HFFc6 (cell line): Measurements from ENCODE around the gene CENPU. TPM values are rescaled to one million over a fixed set of nuclear protein-coding genes. Genes with fewer than 3 reads are reported as not detected.

Experiments
- DNase-seq: peaks from one replicate; pipeline ENCODE4 v3.0.0-alpha.2; 2018
- H3K27ac Mint-ChIP-seq: 2 replicates; pipeline ENCODE4 v1.8.0; 2020; ENCODE audit warnings: mild to moderate bottlenecking, mixed read lengths
- H3K27me3 Mint-ChIP-seq: 2 replicates; pipeline ENCODE4 v1.8.0; 2021; ENCODE audit warnings: mild to moderate bottlenecking, moderate library complexity, mixed read lengths; ENCODE audit not compliant: insufficient read depth
- H3K36me3 Mint-ChIP-seq: 2 replicates; pipeline ENCODE4 v1.8.0; 2021; ENCODE audit warnings: low read depth, mixed read lengths
- H3K4me1 Mint-ChIP-seq: 2 replicates; pipeline ENCODE4 v1.8.0; 2020; ENCODE audit warnings: low read depth, mixed read lengths
- H3K4me3 Mint-ChIP-seq: 2 replicates; pipeline ENCODE4 v1.8.0; 2020; ENCODE audit warnings: mild to moderate bottlenecking, moderate library complexity, mixed read lengths
- H3K9me3 Mint-ChIP-seq: 2 replicates; pipeline ENCODE4 v1.8.0; 2020; ENCODE audit warnings: mild to moderate bottlenecking, mixed read lengths
- total RNA-seq, 6 experiments: library from RNA; stranded (reverse); fragmentation: NEBNext Ultra II Directional; extraction: Animal tissue kit (Norgen Biotek cat#: 25700); gene quantifications; 2 replicates in 1 of 6; 3 replicates in 5 of 6; pipeline ENCODE4 v1.2.3, GENCODE V29; 2021
- TF ChIP-seq, protein P1 (sequence below): fragments of 200-600 bp; sonication (generic); IDR thresholded peaks from 2 replicates; pipeline ENCODE4 v1.5.0; 2021; ENCODE audit warnings: antibody characterized with exemption, mild to moderate bottlenecking

CENPU gene
- total RNA-seq, 6 experiments from 2014 or later: 8.8 to 19.1 (median 17.0) TPM

DNA sequence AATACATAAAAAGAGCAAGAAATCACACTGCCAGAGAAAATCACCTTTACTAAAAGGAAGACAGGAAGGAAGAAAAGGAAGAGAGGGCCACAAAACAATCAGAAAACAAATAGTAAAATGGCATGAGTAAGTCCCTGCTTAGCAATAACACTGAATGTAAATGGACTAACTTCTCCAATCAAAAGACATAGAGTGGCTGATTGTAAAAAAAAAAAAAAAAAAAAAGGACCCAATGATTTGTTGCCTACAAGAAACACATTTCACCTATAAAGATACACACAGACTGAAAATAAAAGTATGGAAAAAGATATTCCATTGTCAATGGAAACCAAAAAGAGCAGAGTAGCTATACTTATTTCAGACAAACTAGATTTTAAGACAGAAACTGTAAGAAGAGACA is 12.6 kb downstream of the CENPU start:
- no peaks in the 10 kb centered on the region for H3K4me1 Mint-ChIP-seq
- H3K27me3 Mint-ChIP-seq: no peaks in the 10 kb centered on the region; the same call in 1 of the 2 replicates
- H3K27ac Mint-ChIP-seq: no peak overlapping the region
- H3K36me3 Mint-ChIP-seq: peaks cover 48% of the 10 kb centered on the region
- DNase-seq: no peak
- no peak overlapping the region for H3K4me3 Mint-ChIP-seq
- H3K9me3 Mint-ChIP-seq: peaks cover 5% of the 10 kb centered on the region; the same call in 1 of the 2 replicates
- TF ChIP-seq, protein P1, sequence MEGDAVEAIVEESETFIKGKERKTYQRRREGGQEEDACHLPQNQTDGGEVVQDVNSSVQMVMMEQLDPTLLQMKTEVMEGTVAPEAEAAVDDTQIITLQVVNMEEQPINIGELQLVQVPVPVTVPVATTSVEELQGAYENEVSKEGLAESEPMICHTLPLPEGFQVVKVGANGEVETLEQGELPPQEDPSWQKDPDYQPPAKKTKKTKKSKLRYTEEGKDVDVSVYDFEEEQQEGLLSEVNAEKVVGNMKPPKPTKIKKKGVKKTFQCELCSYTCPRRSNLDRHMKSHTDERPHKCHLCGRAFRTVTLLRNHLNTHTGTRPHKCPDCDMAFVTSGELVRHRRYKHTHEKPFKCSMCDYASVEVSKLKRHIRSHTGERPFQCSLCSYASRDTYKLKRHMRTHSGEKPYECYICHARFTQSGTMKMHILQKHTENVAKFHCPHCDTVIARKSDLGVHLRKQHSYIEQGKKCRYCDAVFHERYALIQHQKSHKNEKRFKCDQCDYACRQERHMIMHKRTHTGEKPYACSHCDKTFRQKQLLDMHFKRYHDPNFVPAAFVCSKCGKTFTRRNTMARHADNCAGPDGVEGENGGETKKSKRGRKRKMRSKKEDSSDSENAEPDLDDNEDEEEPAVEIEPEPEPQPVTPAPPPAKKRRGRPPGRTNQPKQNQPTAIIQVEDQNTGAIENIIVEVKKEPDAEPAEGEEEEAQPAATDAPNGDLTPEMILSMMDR: no peak

DNA sequence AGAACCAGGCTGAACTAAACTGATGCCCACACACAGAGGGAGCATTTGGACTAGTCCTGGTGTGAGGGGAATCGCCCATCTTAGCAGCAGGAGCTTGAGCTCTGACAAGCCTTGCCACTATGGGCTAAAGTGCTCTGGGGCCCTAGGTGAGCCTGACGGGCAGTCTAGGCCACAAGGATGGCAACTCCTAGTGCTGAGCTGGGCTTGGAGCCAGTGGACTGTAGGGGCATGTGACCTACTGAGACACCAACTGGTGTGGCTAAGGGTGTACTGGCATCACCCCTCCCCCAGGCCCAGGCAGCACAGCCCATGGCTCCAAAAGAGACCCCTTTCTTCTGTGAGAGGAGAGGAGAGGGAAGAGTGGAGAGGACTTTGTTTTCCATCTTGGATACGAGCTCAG is 14.5 kb downstream of the CENPU start:
- peaks cover 4% of the 10 kb centered on the region; the same call in 1 of the 2 replicates for H3K4me1 Mint-ChIP-seq
- H3K27ac Mint-ChIP-seq: no peak overlapping the region
- peaks cover 50% of the 10 kb centered on the region for H3K36me3 Mint-ChIP-seq
- no peaks in the 10 kb centered on the region; the same call in 1 of the 2 replicates for H3K27me3 Mint-ChIP-seq
- TF ChIP-seq, protein P1: no peak
- H3K9me3 Mint-ChIP-seq: peaks cover 5% of the 10 kb centered on the region; the same call in 1 of the 2 replicates
- DNase-seq: no peak
- H3K4me3 Mint-ChIP-seq: no peak overlapping the region

DNA sequence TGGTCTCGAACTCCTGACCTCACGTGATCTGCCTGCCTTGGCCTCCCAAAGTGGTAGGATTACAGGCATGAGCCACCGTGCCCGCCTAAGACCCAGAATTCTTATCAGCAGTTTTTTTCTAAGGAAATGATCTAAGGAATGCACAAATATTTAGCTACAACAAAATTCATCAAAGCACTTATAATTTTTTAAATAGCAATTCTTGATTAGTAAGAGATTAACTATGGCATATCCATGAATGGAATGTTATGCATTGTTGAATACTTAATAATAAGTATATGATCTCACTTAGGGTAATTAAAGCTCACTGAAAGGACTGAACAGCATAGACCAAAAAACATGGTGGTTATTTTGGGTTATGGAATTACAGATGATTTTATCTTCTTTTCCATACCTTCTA is 18.4 kb downstream of the CENPU start:
- Mint-ChIP-seq H3K36me3 (peaks cover 27% of the 10 kb centered on the region), H3K4me1 (peaks cover 4% of the 10 kb centered on the region; the same call in 1 of the 2 replicates), H3K27ac (no peak overlapping the region), H3K27me3 (no peaks in the 10 kb centered on the region; the same call in 1 of the 2 replicates), H3K9me3 (no peaks in the 10 kb centered on the region), H3K4me3 (no peak overlapping the region)
- no peak for DNase-seq
- TF ChIP-seq, protein P1: no peak

DNA sequence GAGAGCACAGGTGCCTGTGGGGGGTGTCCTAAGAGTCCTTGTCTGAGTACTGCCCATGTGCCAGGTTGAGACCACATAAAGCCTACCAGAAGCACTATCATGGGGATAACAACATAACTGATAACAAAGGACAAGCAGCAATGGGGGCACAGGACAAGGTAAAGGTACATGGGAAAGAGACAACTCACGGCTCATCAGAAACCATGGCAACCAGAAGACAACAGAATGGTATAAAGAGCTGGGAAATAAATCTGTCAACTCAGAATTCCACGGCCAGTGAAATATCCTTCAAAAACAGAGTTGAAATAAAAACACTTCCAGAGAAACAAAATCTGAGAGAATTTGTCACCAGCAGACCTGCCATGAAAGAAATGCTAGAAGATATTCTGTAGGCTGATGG is 20.0 kb downstream of the CENPU start:
- TF ChIP-seq, protein P1: no peak
- H3K27ac Mint-ChIP-seq: no peak overlapping the region
- peaks cover 18% of the 10 kb centered on the region for H3K36me3 Mint-ChIP-seq
- peaks cover 4% of the 10 kb centered on the region; the same call in 1 of the 2 replicates for H3K4me1 Mint-ChIP-seq
- H3K27me3 Mint-ChIP-seq: no peaks in the 10 kb centered on the region
- H3K4me3 Mint-ChIP-seq: no peak overlapping the region
- DNase-seq: no peak
- no peaks in the 10 kb centered on the region for H3K9me3 Mint-ChIP-seq

DNA sequence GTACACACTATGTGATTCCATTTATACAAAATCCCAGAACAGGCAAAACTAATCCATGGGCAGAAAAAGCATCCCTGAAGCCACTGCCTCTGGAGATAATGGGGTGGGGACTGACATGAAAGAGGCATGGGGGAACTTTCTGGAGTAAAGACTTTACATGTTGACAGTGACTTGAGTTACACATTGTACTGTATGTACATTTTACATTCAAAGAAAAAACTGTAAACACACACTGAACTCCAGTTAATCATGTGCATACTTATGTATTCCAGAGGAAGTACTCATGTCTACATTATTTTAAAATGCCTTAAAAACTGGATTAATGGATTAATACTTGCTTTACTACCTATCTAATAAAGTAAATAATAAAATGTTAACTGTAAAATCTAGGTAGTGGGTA is 21.6 kb downstream of the CENPU start:
- TF ChIP-seq, protein P1: no peak
- Mint-ChIP-seq H3K9me3 (no peaks in the 10 kb centered on the region), H3K36me3 (peaks cover 19% of the 10 kb centered on the region), H3K4me1 (peaks cover 4% of the 10 kb centered on the region; the same call in 1 of the 2 replicates), H3K27me3 (no peaks in the 10 kb centered on the region), H3K27ac (no peak overlapping the region), H3K4me3 (no peak overlapping the region)
- no peak for DNase-seq
